GM06990 (cell line): Measurements from ENCODE around the gene CIB4.

ENCODE experiments used
- DNase-seq: peaks from one replicate; pipeline ENCODE4 v3.0.0-alpha.2; 2011; ENCODE audit not compliant: insufficient read length; ENCODE audit errors: extremely low read depth
- H3K27me3 ChIP-seq: replicated peaks from 2 replicates; pipeline ENCODE4 v1.6.0; 2011; ENCODE audit warnings: low read length; ENCODE audit not compliant: control insufficient read depth, insufficient read depth
- H3K36me3 ChIP-seq: 2 replicates; pipeline ENCODE4 v1.5.1; 2011; ENCODE audit warnings: low read length; ENCODE audit not compliant: control insufficient read depth, insufficient read depth
- H3K4me3 ChIP-seq: replicated peaks from 2 replicates; pipeline ENCODE4 v1.5.1; 2011; ENCODE audit warnings: low read depth, mild to moderate bottlenecking, control low read depth, low read length
- CTCF ChIP-seq: IDR thresholded peaks from 2 replicates; pipeline ENCODE4 v1.5.1; 2011; ENCODE audit warnings: low read length, control low read depth, mild to moderate bottlenecking, inconsistent platforms; ENCODE audit not compliant: insufficient read depth, poor library complexity, severe bottlenecking

CIB4 gene

GRCh38 chr2:26584656-26585055 is 56.5 kb downstream of the CIB4 start:
- no peak for TF ChIP-seq CTCF
- H3K27me3 ChIP-seq: no peaks in the 10 kb centered on the region; the same call in none of the 2 replicates

GRCh38 chr2:26584191-26584590 is 57.0 kb downstream of the CIB4 start:
- no peak for TF ChIP-seq CTCF
- H3K4me3 ChIP-seq: no peak overlapping the region
- no peaks in the 10 kb centered on the region for H3K36me3 ChIP-seq
- no peaks in the 10 kb centered on the region; the same call in none of the 2 replicates for H3K27me3 ChIP-seq
- no peak for DNase-seq

More at GRCh38 chr2:26584656-26585055, 56.5 kb downstream of the CIB4 start:
- DNase-seq: no peak
- H3K4me3 ChIP-seq: no peak overlapping the region
- no peaks in the 10 kb centered on the region for H3K36me3 ChIP-seq

DNA sequence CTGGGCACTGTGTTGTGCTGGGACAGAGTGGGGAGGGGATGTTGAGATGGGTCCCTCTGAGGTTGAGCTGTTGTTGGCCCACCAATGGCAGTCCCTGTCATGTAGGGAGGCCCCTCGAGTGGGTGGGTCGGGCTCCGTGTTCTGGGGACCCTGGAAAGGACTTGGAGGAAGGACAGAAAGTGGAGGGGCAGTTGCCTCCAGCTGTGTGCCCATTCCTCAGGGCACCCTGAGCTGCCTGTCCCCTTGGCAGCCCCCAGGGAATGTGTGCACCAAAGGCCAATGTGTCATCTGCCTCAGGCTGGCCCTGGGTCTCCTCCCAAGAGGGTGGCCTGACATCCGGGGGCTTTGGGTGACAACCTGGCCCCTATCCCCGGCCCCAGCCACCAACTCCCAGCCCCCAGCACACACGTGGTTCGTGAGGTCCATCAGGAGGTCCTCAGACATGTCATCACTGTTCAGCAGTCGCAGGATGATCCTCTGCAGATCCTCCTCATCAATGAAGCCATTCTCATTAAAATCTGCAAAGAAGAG is 57.7 kb downstream of the CIB4 start:
- no peak for DNase-seq
- TF ChIP-seq CTCF: no peak
- H3K4me3 ChIP-seq: no peak overlapping the region
- no peaks in the 10 kb centered on the region for H3K36me3 ChIP-seq
- H3K27me3 ChIP-seq: no peaks in the 10 kb centered on the region; the same call in none of the 2 replicates

DNA sequence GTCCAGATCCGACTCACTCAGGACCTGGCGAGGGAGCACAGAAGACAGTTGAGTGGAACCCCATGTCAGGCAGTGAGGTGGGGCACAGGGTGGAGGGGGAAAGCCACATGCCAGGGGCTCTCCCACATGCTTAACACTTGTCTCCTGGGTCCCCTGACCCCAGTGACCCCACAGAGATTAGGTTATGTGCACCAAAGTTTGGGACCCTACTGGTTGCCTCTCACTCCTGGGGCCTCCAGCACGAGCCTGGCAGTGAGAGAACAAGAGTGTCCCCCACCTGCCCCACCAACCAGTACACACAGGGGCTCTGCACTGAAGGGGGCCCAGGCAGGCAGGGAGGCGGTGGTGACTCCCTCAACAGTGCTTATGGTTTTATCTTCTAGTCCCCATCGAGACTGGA is 58.3 kb downstream of the CIB4 start:
- no peak for DNase-seq
- no peaks in the 10 kb centered on the region; the same call in none of the 2 replicates for H3K27me3 ChIP-seq
- H3K4me3 ChIP-seq: no peak overlapping the region
- no peak for TF ChIP-seq CTCF
- no peaks in the 10 kb centered on the region for H3K36me3 ChIP-seq

- DNase-seq: no peak
Observed at GRCh38 chr2:26581991-26582842, 58.9 kb downstream of the CIB4 start.

More at GRCh38 chr2:26581991-26582842, 58.9 kb downstream of the CIB4 start:
- Histone ChIP-seq H3K36me3 (no peaks in the 10 kb centered on the region), H3K4me3 (no peak overlapping the region), H3K27me3 (no peaks in the 10 kb centered on the region; the same call in none of the 2 replicates)
- no peak for TF ChIP-seq CTCF
